HepG2 (cell line): Measurements from ENCODE around the gene RBBP8NL. TPM values are rescaled to one million over a fixed set of nuclear protein-coding genes. Genes with fewer than 3 reads are reported as not detected.

Source experiments
- AKAP8 ChIP-seq: sonication (generic); formaldehyde crosslinking; IDR thresholded peaks from 2 replicates; pipeline ENCODE4 v1.5.1; 2020; ENCODE audit warnings: mild to moderate bottlenecking, missing genetic modification reagents
- DZIP1 ChIP-seq: sonication (generic); formaldehyde crosslinking; IDR thresholded peaks from 2 replicates; pipeline ENCODE4 v1.5.0; 2020; ENCODE audit warnings: mild to moderate bottlenecking, missing genetic modification reagents
- EEA1 ChIP-seq: sonication (generic); formaldehyde crosslinking; IDR thresholded peaks from 2 replicates; pipeline ENCODE4 v1.5.1; 2020; ENCODE audit warnings: mild to moderate bottlenecking, missing genetic modification reagents, borderline replicate concordance
- FOXC1 ChIP-seq: sonication (generic); formaldehyde crosslinking; IDR thresholded peaks from 2 replicates; pipeline ENCODE4 v1.8.0; 2022; ENCODE audit warnings: mild to moderate bottlenecking, missing genetic modification reagents, borderline replicate concordance
- GABPB1 ChIP-seq: IDR thresholded peaks from 2 replicates; pipeline ENCODE4 v1.6.1; 2016; ENCODE audit warnings: mild to moderate bottlenecking, missing genetic modification reagents, moderate library complexity, missing compliant biosample characterization
- HNF4A ChIP-seq: sonication (generic); formaldehyde crosslinking; IDR thresholded peaks from 2 replicates; pipeline ENCODE4 v1.4.0; 2020; ENCODE audit warnings: missing genetic modification reagents
- IRX3 ChIP-seq: sonication (generic); formaldehyde crosslinking; IDR thresholded peaks from 2 replicates; pipeline ENCODE4 v1.8.1; 2023; ENCODE audit warnings: mild to moderate bottlenecking, low read depth, missing genetic modification reagents, borderline replicate concordance
- MAZ ChIP-seq, 2 experiments: sonication (generic) in 1 of 2; formaldehyde crosslinking in 1 of 2; IDR thresholded peaks; 2 replicates each; pipeline versions ENCODE4 v1.5.0 to v1.6.1; 2012 to 2020; ENCODE audit warnings: low read depth in 2 of 2, mild to moderate bottlenecking in 2 of 2, borderline replicate concordance in 1 of 2, improper control_type of control experiment in 1 of 2, low read length in 1 of 2, missing genetic modification reagents in 1 of 2, moderate library complexity in 1 of 2
- MTF2 ChIP-seq: sonication (generic); formaldehyde crosslinking; IDR thresholded peaks from 2 replicates; pipeline ENCODE4 v1.5.0; 2020; ENCODE audit warnings: missing genetic modification reagents, borderline replicate concordance
- NFKBIZ ChIP-seq: IDR thresholded peaks from 2 replicates; pipeline ENCODE4 v1.6.1; 2018; ENCODE audit warnings: missing genetic modification reagents, missing compliant biosample characterization
- NRL ChIP-seq: sonication (generic); formaldehyde crosslinking; IDR thresholded peaks from 2 replicates; pipeline ENCODE4 v1.5.0; 2020; ENCODE audit warnings: missing genetic modification reagents, mild to moderate bottlenecking, moderate library complexity, borderline replicate concordance
- RXRA ChIP-seq: sonication (generic); formaldehyde crosslinking; IDR thresholded peaks from 2 replicates; pipeline ENCODE4 v1.5.1; 2020; ENCODE audit warnings: missing genetic modification reagents
- UBTF ChIP-seq: sonication (generic); formaldehyde crosslinking; IDR thresholded peaks from 2 replicates; pipeline ENCODE4 v1.4.0; 2020; ENCODE audit warnings: mild to moderate bottlenecking, missing genetic modification reagents
- ZNF263 ChIP-seq: sonication (generic); formaldehyde crosslinking; IDR thresholded peaks from 2 replicates; pipeline ENCODE4 v1.4.0; 2020; ENCODE audit warnings: missing genetic modification reagents
- ZNF512 ChIP-seq: sonication (generic); formaldehyde crosslinking; IDR thresholded peaks from 2 replicates; pipeline ENCODE4 v1.4.0; 2020; ENCODE audit warnings: mild to moderate bottlenecking, missing genetic modification reagents
- ZNF547 ChIP-seq: sonication (generic); formaldehyde crosslinking; IDR thresholded peaks from 2 replicates; pipeline ENCODE4 v1.5.1; 2020; ENCODE audit warnings: mild to moderate bottlenecking, missing genetic modification reagents
- ZNF746 ChIP-seq: sonication (generic); formaldehyde crosslinking; IDR thresholded peaks from 2 replicates; pipeline ENCODE4 v1.8.0; 2022; ENCODE audit warnings: mild to moderate bottlenecking, missing genetic modification reagents
- ZNF800 ChIP-seq: sonication (generic); formaldehyde crosslinking; IDR thresholded peaks from 2 replicates; pipeline ENCODE4 v1.4.0; 2020; ENCODE audit warnings: missing genetic modification reagents
- ZNF883 ChIP-seq: sonication (generic); formaldehyde crosslinking; IDR thresholded peaks from 2 replicates; pipeline ENCODE4 v1.5.1; 2020; ENCODE audit warnings: mild to moderate bottlenecking, missing genetic modification reagents; ENCODE audit errors: not compliant biosample characterization
- polyA plus RNA-seq, 8 experiments: library from polyadenylated mRNA; depleted of rRNA in 3 of 8; stranded (reverse) in 7 of 8; unstranded in 1 of 8; fragments of >200 nt; fragmentation: Illumina TruSeq in 4 of 8; extraction: Trizol in 4 of 8; gene quantifications; 2 replicates each; pipeline versions ENCODE4 v1.2.1 to v1.2.3, GENCODE V29; 2011 to 2016; ENCODE audit warnings: low read depth in 4 of 8, missing spikeins in 1 of 8, mixed read lengths in 1 of 8; ENCODE audit not compliant: insufficient read depth in 1 of 8
- total RNA-seq, 5 experiments: library from RNA; depleted of rRNA; stranded (reverse); fragments of >200 nt; fragmentation: Illumina TruSeq; extraction: Trizol; gene quantifications; 2 replicates each; pipeline ENCODE4 v1.2.3, GENCODE V29; 2016; ENCODE audit warnings: low read depth in 1 of 5

The RBBP8NL gene
- total and polyA plus RNA-seq, 2 of the 13 experiments (the other 11 are each of a cell fraction or from before 2014, with no cell fraction given): 0.69 to 0.86 TPM

GRCh38 chr20:62476056-62476838 lies 48.9 kb upstream of the RBBP8NL start (continued):
- TF ChIP-seq ZNF800 (CRISPR knock-in tag) (peak; percentile 90), ZNF547 (CRISPR knock-in tag) (0 out of 2 replicates have a peak, but pooled peaks have one; percentile 23), ZNF883 (peak; percentile 79), ZNF263 (CRISPR knock-in tag) (0 out of 2 replicates have a peak, but pooled peaks have one; percentile 11), IRX3 (CRISPR knock-in tag) (peak; percentile 74; the same call in 1 of the 2 replicates), ZNF512 (peak; percentile 88), NRL (CRISPR knock-in tag) (0 out of 2 replicates have a peak, but pooled peaks have one; percentile 54), DZIP1 (CRISPR knock-in tag) (peak; percentile 74; the same call in 1 of the 2 replicates), NFKBIZ (CRISPR knock-in tag) (no peak), FOXC1 (CRISPR knock-in tag) (0 out of 2 replicates have a peak, but pooled peaks have one; percentile 46), EEA1 (CRISPR knock-in tag) (0 out of 2 replicates have a peak, but pooled peaks have one; percentile 54), HNF4A (CRISPR knock-in tag) (no peak), MAZ (IDR thresholded peaks at IDR 0.05; ENCODE audit: borderline replicate concordance, low read depth, low read length) (no peak), MAZ (CRISPR knock-in tag; IDR thresholded peaks at IDR 0.05; ENCODE audit: low read depth) (no peak), MTF2 (CRISPR knock-in tag) (peak; percentile 82; the same call in 1 of the 2 replicates), UBTF (peak; percentile 53), ZNF746 (0 out of 2 replicates have a peak, but pooled peaks have one; percentile 24), GABPB1 (CRISPR knock-in tag) (peak; percentile 32; the same call in 1 of the 2 replicates), AKAP8 (CRISPR knock-in tag) (no peak), RXRA (0 out of 2 replicates have a peak, but pooled peaks have one; percentile 25)
